HL-60 (cell line): ENCODE data around the gene PCLO.

Experiments
- DNase-seq, 2 experiments: peaks; one replicate each; pipeline ENCODE4 v3.0.0-alpha.2; 2010 to 2020; ENCODE audit warnings: low read depth in 1 of 2, low spot score in 1 of 2
- H3K27ac ChIP-seq: fragments of 250-450 bp; sonication (Bioruptor Pico); replicated peaks from 2 replicates; pipeline ENCODE4 v1.5.1; 2020; ENCODE audit warnings: mild to moderate bottlenecking, moderate library complexity
- H3K27me3 ChIP-seq: fragments of 250-450 bp; sonication (Bioruptor Pico); 2 replicates; pipeline ENCODE4 v1.5.1; 2021; ENCODE audit warnings: mild to moderate bottlenecking, moderate library complexity; ENCODE audit not compliant: insufficient read depth, poor library complexity, severe bottlenecking
- H3K4me3 ChIP-seq: replicated peaks from 2 replicates; pipeline ENCODE4 v1.5.1; 2011; ENCODE audit warnings: mild to moderate bottlenecking, control low read depth, low read length; ENCODE audit not compliant: insufficient read depth
- GABPA ChIP-seq: IDR thresholded peaks from 2 replicates; pipeline ENCODE4 v1.6.1; 2012; ENCODE audit warnings: low read depth
- POLR2AphosphoS5 ChIP-seq: IDR thresholded peaks from 2 replicates; pipeline ENCODE4 v1.6.1; 2012; ENCODE audit warnings: low read depth
- SPI1 ChIP-seq: IDR thresholded peaks from 2 replicates; pipeline ENCODE4 v1.6.1; 2012; ENCODE audit warnings: low read depth, mild to moderate bottlenecking, borderline replicate concordance
- TF ChIP-seq, protein P1 (sequence below): IDR thresholded peaks from 2 replicates; pipeline ENCODE4 v1.6.1; 2012; ENCODE audit warnings: low read depth; ENCODE audit not compliant: insufficient replicate concordance
- TF ChIP-seq, protein P2 (sequence below): IDR thresholded peaks from one replicate; pipeline ENCODE4 v1.5.1; 2011; ENCODE audit warnings: low read length, control low read depth, inconsistent platforms; ENCODE audit not compliant: insufficient read depth

The PCLO gene

DNA sequence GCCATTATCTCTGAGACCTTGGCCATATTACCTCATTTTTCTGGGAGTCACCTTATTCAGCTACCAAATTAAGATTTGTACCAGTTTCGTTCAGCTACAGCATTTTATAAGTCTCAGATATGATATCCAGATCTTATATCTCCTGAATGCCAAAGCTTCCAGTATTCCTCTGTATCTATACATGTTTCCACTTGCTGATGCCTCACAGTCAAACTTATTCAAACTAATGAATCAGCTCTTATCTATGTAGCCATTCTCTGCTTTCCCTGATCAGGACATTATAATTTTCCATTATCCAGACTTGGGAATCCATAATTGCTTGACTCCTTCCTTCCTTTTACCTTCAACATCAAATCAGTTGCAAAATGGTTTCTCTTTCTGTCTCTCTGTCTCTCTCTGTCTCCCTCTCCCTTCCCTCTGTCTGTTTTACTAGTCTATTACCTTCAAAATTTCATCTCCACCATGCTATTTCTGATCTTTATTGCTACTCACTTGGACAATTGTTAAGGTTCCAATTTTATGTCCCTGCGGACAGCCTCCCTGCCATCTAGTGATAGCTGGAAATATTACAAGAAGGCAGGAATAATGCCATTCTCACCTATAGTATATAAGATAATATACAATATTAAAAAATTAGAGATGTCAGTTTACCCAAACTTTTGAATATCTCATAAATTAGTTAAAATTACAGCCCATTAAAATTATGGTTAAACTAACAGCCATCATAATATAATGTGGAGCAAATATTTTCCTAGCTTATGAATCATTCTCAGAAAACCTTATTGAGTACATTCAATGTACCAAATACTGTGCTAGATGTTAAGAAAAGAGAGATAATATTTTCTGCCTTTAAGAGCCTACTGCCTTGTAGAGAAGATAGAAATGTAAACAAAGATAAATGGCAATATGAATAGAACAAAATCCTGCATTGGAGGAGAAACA, 89.8 kb downstream of the PCLO start:
- Histone ChIP-seq H3K27me3 (no peaks in the 10 kb centered on the region), H3K4me3 (no peak overlapping the region), H3K27ac (no peak overlapping the region)
- DNase-seq = no peak
- TF ChIP-seq, protein P1, sequence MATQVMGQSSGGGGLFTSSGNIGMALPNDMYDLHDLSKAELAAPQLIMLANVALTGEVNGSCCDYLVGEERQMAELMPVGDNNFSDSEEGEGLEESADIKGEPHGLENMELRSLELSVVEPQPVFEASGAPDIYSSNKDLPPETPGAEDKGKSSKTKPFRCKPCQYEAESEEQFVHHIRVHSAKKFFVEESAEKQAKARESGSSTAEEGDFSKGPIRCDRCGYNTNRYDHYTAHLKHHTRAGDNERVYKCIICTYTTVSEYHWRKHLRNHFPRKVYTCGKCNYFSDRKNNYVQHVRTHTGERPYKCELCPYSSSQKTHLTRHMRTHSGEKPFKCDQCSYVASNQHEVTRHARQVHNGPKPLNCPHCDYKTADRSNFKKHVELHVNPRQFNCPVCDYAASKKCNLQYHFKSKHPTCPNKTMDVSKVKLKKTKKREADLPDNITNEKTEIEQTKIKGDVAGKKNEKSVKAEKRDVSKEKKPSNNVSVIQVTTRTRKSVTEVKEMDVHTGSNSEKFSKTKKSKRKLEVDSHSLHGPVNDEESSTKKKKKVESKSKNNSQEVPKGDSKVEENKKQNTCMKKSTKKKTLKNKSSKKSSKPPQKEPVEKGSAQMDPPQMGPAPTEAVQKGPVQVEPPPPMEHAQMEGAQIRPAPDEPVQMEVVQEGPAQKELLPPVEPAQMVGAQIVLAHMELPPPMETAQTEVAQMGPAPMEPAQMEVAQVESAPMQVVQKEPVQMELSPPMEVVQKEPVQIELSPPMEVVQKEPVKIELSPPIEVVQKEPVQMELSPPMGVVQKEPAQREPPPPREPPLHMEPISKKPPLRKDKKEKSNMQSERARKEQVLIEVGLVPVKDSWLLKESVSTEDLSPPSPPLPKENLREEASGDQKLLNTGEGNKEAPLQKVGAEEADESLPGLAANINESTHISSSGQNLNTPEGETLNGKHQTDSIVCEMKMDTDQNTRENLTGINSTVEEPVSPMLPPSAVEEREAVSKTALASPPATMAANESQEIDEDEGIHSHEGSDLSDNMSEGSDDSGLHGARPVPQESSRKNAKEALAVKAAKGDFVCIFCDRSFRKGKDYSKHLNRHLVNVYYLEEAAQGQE = no peak
- TF ChIP-seq, protein P2, sequence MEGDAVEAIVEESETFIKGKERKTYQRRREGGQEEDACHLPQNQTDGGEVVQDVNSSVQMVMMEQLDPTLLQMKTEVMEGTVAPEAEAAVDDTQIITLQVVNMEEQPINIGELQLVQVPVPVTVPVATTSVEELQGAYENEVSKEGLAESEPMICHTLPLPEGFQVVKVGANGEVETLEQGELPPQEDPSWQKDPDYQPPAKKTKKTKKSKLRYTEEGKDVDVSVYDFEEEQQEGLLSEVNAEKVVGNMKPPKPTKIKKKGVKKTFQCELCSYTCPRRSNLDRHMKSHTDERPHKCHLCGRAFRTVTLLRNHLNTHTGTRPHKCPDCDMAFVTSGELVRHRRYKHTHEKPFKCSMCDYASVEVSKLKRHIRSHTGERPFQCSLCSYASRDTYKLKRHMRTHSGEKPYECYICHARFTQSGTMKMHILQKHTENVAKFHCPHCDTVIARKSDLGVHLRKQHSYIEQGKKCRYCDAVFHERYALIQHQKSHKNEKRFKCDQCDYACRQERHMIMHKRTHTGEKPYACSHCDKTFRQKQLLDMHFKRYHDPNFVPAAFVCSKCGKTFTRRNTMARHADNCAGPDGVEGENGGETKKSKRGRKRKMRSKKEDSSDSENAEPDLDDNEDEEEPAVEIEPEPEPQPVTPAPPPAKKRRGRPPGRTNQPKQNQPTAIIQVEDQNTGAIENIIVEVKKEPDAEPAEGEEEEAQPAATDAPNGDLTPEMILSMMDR = no peak

DNA sequence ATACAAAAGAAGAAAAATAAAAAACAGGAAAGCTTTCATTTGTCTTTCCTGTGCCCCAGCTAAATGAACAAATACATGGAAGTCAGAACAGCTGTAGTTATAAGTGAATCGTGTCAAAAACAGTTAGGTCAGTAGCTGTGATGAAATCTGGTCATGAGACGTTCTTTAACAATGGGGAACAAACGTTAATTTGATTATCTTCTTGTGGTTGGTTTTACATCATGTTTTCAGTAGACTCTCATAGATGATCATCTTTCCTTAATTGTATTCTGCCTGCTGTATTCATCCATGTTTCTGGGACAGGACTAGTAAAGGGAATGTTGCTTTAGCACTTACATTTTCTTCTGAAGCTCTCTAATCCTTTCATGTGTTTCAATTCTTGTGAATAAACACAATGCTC, 97.0 kb downstream of the PCLO start:
- H3K27ac ChIP-seq = peak overlapping the region; percentile 42
- H3K27me3 ChIP-seq = no peaks in the 10 kb centered on the region
- DNase-seq = peak; percentile 4 to 49
- no peak for TF ChIP-seq GABPA
- no peak for TF ChIP-seq POLR2AphosphoS5
- TF ChIP-seq, protein P2 = no peak
- no peak for TF ChIP-seq SPI1
- TF ChIP-seq, protein P1 = no peak
- H3K4me3 ChIP-seq = no peak overlapping the region

DNA sequence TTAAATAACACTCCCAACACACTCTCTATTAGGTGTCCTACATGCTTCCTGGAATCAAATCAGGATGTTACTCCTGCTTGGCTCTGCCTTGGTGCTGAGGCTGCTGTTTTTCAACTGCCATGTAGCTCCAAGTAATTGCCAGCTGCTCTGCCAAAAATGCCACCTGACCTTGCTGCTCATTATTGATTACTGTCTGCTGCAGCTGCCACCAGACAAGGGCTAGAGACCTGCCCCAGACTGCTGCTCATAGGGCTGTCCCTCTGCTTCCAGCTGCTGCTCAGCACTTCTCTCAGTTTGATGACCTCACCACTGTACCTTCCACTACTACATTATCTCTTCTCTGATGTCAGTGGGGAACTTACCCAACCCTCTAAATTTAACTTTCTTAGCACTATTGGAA, 102.5 kb downstream of the PCLO start:
- Histone ChIP-seq H3K27me3 (no peaks in the 10 kb centered on the region), H3K4me3 (no peak overlapping the region), H3K27ac (no peak overlapping the region)
- TF ChIP-seq SPI1 = no peak
- no peak for TF ChIP-seq POLR2AphosphoS5
- TF ChIP-seq GABPA = no peak
- TF ChIP-seq, protein P2 = no peak
- TF ChIP-seq, protein P1 = no peak
- no peak for DNase-seq
